Measurements from ENCODE around the gene FRMD4A. TPM values are rescaled to one million over a fixed set of nuclear protein-coding genes. Genes with fewer than 3 reads are reported as not detected.
"Not testable (repeated sequence)": the region's sequence is repeated elsewhere in the genome, so short reads cannot be mapped to it uniquely, and the experiment has no call there.

Gene FRMD4A
- total RNA-seq, 2 experiments from 2014 or later, result 0.25 TPM; not detected in 1

DNA sequence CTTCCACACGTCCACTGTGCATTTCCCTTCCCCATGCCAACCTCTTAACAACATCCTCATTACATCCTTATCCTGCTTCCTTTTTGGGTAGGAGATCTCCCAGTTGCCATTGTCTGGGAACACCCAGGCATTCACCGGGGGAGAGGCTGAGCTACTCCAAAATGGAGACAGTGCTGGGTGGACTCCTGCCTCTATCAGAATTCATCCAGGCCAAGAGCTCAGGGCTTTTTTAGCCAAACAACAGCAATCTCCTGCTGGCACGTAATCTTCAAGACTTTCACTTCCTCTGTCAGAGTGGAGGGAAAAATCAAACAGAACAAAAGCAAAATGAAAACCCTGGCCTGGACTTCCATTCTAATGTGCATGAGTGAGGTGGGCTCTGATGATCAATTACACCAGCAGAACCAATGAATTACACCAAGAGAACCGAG, 499.0 kb downstream of the FRMD4A start:
- Mint-ChIP-seq H3K27ac (peak overlapping the region; percentile 46), H3K36me3 (ENCODE audit: low read depth) (no peaks in the 10 kb centered on the region), H3K4me1 (peaks cover 9% of the 10 kb centered on the region), H3K27me3 (no peaks in the 10 kb centered on the region), H3K4me3 (no peak overlapping the region), H3K9me3 (no peaks in the 10 kb centered on the region)
- ChIA-PET POLR2A (no interaction called here), CTCF (interaction anchor here (2.0 kb wide), 1 partner anchor 11 kb away, joined by 6 read pairs; no protein-coding TSS in a partner anchor)
- DNase-seq, result no peak

- Mint-ChIP-seq H3K36me3 (ENCODE audit: low read depth) (no peaks in the 10 kb centered on the region), H3K4me1 (peaks cover 9% of the 10 kb centered on the region), H3K27me3 (peaks cover 5% of the 10 kb centered on the region), H3K4me3 (no peak overlapping the region), H3K9me3 (no peaks in the 10 kb centered on the region), H3K27ac (no peak overlapping the region)
- ChIA-PET CTCF (interaction anchor here (0.8 kb wide), 1 partner anchor 454 kb away, joined by 3 read pairs; no protein-coding TSS in a partner anchor), POLR2A (no interaction called here)
- no peak for DNase-seq
Observed at GRCh38 chr10:13830385-13830784, 500.3 kb downstream of the FRMD4A start.

DNA sequence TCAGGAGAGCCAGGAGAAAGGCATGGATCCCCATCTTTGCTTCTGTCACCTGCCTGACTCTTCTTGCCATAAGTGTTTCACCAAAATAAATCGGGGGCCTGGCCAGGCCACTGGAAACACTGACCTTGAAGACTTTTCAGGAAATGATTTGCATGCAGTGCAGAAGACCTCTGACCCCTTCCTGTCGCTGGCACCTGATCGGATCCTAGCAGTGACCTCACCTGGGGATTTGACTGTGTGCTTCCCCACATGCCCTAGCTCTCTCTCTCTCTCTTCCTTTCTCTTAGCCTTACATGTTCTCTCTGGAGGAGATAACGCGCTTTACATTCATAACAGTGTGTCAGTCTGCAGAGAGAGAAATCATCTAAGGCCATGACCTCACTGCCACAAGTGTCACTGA, 500.9 kb downstream of the FRMD4A start:
- POLR2A ChIA-PET, result no interaction called here
- no peak for DNase-seq
- peaks cover 9% of the 10 kb centered on the region for H3K4me1 Mint-ChIP-seq
- H3K36me3 Mint-ChIP-seq (ENCODE audit: low read depth), result no peaks in the 10 kb centered on the region
- H3K27me3 Mint-ChIP-seq, result peaks cover 5% of the 10 kb centered on the region
- H3K4me3 Mint-ChIP-seq, result no peak overlapping the region
- H3K27ac Mint-ChIP-seq, result no peak overlapping the region
- CTCF ChIA-PET, result no interaction called here
- no peaks in the 10 kb centered on the region for H3K9me3 Mint-ChIP-seq

DNA sequence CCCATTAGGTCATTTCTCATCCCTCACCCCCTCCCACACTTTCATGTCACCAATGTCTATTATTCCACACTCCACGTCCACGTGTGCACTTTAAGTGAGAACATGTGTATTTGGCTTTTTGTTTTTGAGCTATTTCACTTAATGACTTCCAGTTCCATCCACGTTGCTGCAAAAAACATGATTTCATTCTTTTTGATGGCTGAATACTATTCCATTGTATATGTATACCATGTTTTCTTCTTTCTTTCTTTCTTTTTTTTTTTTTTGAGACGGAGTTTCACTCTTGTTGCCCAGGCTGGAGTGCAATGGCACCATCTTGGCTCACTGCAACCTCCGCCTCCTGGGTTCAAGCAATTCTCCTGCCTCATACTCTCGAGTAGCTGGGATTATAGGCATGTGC, 502.4 kb downstream of the FRMD4A start:
- DNase-seq; H3K4me3 Mint-ChIP-seq; H3K27ac Mint-ChIP-seq; H3K4me1 Mint-ChIP-seq; H3K36me3 Mint-ChIP-seq (ENCODE audit: low read depth); POLR2A ChIA-PET; H3K27me3 Mint-ChIP-seq; H3K9me3 Mint-ChIP-seq: not testable (repeated sequence)
- CTCF ChIA-PET, result interaction anchor here (0.6 kb wide), 1 partner anchor 136 kb away, joined by 4 read pairs; no protein-coding TSS in a partner anchor

DNA sequence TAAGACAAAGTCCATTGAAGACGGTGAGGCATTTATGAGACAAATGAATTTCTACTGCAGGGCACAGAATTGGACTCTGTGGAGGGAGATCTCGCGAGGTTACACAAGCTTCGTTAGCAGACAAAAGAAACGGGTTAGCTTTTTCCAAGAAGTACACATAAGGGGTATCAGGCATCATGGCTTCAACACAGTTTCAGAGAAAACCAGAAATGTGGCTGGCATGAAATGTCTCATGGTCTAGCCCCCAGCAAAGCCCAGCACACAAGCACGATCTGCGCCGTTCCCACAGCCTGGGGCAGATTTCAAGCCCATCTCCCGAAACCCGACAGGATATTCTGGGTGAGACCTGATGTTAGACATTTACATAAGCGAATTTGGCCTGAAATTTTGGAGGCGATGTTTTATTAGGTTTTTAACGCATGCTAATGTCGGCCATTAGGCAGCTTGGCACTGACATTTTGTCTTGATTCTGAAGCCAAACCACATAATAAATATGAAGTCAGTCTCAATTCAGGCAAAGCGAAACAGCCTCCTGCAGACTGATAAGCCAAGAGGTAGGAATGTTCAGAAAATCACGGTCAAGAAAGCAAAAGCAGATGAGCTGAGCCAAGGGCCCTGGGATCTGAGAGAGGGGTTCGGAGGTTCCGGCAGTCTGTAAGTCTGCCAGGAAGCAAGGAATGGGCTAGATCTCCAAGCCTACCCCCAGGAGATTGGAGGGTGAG, 503.5 kb downstream of the FRMD4A start:
- H3K36me3 Mint-ChIP-seq (ENCODE audit: low read depth), result no peaks in the 10 kb centered on the region

GRCh38 chr10:13823709-13824405, 506.9 kb downstream of the FRMD4A start:
- Mint-ChIP-seq H3K27ac (no peak overlapping the region), H3K27me3 (peaks cover 14% of the 10 kb centered on the region), H3K4me1 (peaks cover 16% of the 10 kb centered on the region), H3K9me3 (peaks cover 3% of the 10 kb centered on the region), H3K4me3 (no peak overlapping the region), H3K36me3 (ENCODE audit: low read depth) (peaks cover 5% of the 10 kb centered on the region)
- DNase-seq, result no peak
- ChIA-PET POLR2A (no interaction called here), CTCF (interaction anchor here (0.6 kb wide), 1 partner anchor 1377 kb away, joined by 3 read pairs; no protein-coding TSS in a partner anchor)

More for the DNA sequence above, 503.5 kb downstream of the FRMD4A start:
- Mint-ChIP-seq H3K9me3 (no peaks in the 10 kb centered on the region), H3K27me3 (peaks cover 8% of the 10 kb centered on the region), H3K4me1 (peaks cover 8% of the 10 kb centered on the region), H3K27ac (no peak overlapping the region), H3K4me3 (no peak overlapping the region)
- DNase-seq, result no peak
- CTCF ChIA-PET, result no interaction called here
- POLR2A ChIA-PET, result no interaction called here

GRCh38 chr10:13823096-13823708, 507.5 kb downstream of the FRMD4A start:
- CTCF ChIA-PET, result no interaction called here
- DNase-seq, result no peak
- H3K27ac Mint-ChIP-seq, result no peak overlapping the region
- H3K9me3 Mint-ChIP-seq, result peaks cover 5% of the 10 kb centered on the region
- peaks cover 14% of the 10 kb centered on the region for H3K27me3 Mint-ChIP-seq
- POLR2A ChIA-PET, result interaction anchor here (0.6 kb wide), 1 partner anchor 284 kb away, joined by 10 read pairs; no protein-coding TSS in a partner anchor
- H3K4me3 Mint-ChIP-seq, result no peak overlapping the region
- H3K36me3 Mint-ChIP-seq (ENCODE audit: low read depth), result peaks cover 7% of the 10 kb centered on the region
- peaks cover 16% of the 10 kb centered on the region for H3K4me1 Mint-ChIP-seq

GRCh38 chr10:13822490-13822889, 508.2 kb downstream of the FRMD4A start:
- H3K9me3 Mint-ChIP-seq, result peaks cover 5% of the 10 kb centered on the region
- peaks cover 14% of the 10 kb centered on the region for H3K27me3 Mint-ChIP-seq
- peaks cover 16% of the 10 kb centered on the region for H3K4me1 Mint-ChIP-seq
- H3K27ac Mint-ChIP-seq, result no peak overlapping the region
- ChIA-PET CTCF (interaction anchor here (0.5 kb wide), 1 partner anchor 1135 kb away, joined by 3 read pairs; no protein-coding TSS in a partner anchor), POLR2A (interaction anchor here (0.6 kb wide), 1 partner anchor 283 kb away, joined by 10 read pairs; no protein-coding TSS in a partner anchor)
- DNase-seq, result no peak
- H3K4me3 Mint-ChIP-seq, result no peak overlapping the region
- H3K36me3 Mint-ChIP-seq (ENCODE audit: low read depth), result peaks cover 7% of the 10 kb centered on the region

DNA sequence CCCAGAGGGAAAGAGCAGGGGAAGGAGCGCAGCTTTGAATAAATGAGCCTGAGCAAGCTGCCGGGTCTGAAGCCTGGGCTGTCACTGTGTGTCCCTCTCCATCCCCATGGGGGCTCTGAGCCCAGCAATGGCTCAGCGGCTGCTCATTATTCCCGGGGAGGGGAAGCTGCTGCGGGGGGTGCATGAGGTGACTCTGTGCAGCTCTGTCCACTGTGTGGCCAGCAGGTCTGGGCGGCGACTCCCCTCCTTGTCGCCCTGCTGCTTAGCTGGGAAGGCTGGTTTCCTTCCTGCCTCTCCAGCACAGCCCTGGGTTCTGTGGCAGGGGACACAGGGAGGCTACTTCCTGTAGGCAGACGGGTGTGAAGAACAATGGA, 509.8 kb downstream of the FRMD4A start:
- ChIA-PET POLR2A (no interaction called here), CTCF (interaction anchor here (1.9 kb wide), 1 partner anchor 11 kb away, joined by 6 read pairs; no protein-coding TSS in a partner anchor)
- Mint-ChIP-seq H3K9me3 (peaks cover 13% of the 10 kb centered on the region), H3K27ac (no peak overlapping the region), H3K27me3 (peaks cover 10% of the 10 kb centered on the region), H3K36me3 (ENCODE audit: low read depth) (peaks cover 7% of the 10 kb centered on the region), H3K4me3 (no peak overlapping the region), H3K4me1 (peaks cover 16% of the 10 kb centered on the region)
- no peak for DNase-seq

DNA sequence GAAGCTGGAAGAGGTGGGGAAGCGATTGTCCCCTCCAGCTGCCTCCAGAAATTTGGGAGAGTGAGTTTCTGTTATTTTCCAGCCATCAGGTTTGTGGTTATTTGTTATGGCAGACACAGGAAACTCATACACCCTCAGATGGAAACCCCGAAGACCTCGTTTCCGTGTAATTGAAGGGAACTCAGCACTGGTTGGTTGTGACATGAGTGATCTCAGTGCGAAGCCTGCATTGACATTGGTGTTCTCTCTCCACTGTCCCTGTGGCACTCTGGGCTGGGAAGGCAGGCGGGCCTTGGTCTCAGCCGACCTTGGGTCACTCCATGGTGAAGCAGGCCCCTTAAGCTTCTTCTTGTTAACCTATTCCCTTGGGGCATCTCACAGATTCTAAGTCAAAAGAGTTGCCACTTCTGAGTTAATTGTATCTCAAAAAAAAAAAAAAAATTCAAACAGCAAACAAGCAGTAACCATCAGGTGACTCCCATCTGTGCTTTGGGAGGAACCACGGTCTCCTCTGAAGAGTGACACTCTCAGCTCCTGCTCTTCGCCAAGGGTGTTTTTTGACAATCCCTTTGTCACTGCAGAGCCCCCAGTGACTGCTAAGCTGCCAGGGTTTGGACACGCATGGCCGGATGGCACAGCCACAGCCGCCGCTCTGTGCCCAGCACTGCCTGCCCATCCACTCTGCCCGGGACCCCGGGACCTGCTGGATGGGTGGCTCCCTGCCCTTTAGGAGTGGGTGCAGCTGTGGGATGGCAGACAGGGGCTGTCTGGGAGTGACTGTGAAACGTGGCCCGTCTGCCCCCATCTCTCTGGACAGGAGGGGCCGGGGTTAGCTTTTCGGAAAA, 510.4 kb downstream of the FRMD4A start:
- CTCF ChIA-PET, result interaction anchor here (1.9 kb wide), 1 partner anchor 12 kb away, joined by 6 read pairs; no protein-coding TSS in a partner anchor
- H3K9me3 Mint-ChIP-seq, result peaks cover 17% of the 10 kb centered on the region
- H3K27me3 Mint-ChIP-seq, result peaks cover 9% of the 10 kb centered on the region
- peaks cover 8% of the 10 kb centered on the region for H3K36me3 Mint-ChIP-seq (ENCODE audit: low read depth)
- peak overlapping the region; percentile 77 for H3K27ac Mint-ChIP-seq
- no peak overlapping the region for H3K4me3 Mint-ChIP-seq
- peaks cover 16% of the 10 kb centered on the region for H3K4me1 Mint-ChIP-seq
- POLR2A ChIA-PET, result no interaction called here
- DNase-seq, result peak; percentile 18

- no peak overlapping the region for H3K4me3 Mint-ChIP-seq
- H3K9me3 Mint-ChIP-seq, result peaks cover 17% of the 10 kb centered on the region
- ChIA-PET CTCF (no interaction called here), POLR2A (no interaction called here)
- no peak for DNase-seq
- H3K36me3 Mint-ChIP-seq (ENCODE audit: low read depth), result peaks cover 8% of the 10 kb centered on the region
- peaks cover 4% of the 10 kb centered on the region for H3K27me3 Mint-ChIP-seq
- peaks cover 17% of the 10 kb centered on the region for H3K4me1 Mint-ChIP-seq
- H3K27ac Mint-ChIP-seq, result no peak overlapping the region
Observed at GRCh38 chr10:13816195-13816925, 514.4 kb downstream of the FRMD4A start.

DNA sequence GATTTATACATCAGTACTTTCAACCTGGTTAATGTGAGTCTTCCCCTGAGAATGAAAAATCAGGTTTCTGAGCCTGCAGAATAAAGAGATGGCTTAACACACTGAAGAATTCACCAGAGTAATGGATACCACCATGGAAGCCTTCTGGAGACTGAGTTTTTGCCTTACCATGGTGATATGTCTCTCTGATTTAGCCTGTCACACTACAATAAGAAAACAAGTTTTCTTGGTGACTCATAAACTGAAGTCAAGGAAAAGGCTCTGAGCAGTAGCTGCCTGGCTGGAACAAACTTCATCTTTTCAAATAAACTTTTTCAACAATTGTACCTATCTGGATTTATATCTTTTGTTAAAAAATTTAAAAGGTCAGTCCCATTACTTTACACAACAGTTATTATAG, 515.0 kb downstream of the FRMD4A start:
- Mint-ChIP-seq H3K9me3 (peaks cover 17% of the 10 kb centered on the region), H3K4me1 (peaks cover 13% of the 10 kb centered on the region), H3K36me3 (ENCODE audit: low read depth) (peaks cover 8% of the 10 kb centered on the region), H3K27ac (no peak overlapping the region), H3K4me3 (no peak overlapping the region), H3K27me3 (peaks cover 4% of the 10 kb centered on the region)
- ChIA-PET CTCF (no interaction called here), POLR2A (no interaction called here)
- DNase-seq, result no peak
